Upper lobe of left lung (tissue), 6 donors: ENCODE data around the gene MAP2K4. TPM values are rescaled to one million over a fixed set of nuclear protein-coding genes. Genes with fewer than 3 reads are reported as not detected.
"Not testable (repeated sequence)": the region's sequence is repeated elsewhere in the genome, so short reads cannot be mapped to it uniquely, and the experiment has no call there.

Experiments used
- ATAC-seq, 2 donors: fragments of 200-7000 bp; cut with Tn5 transposase; one replicate each; pipeline ENCODE4 v1.9.1; 2022; ENCODE audit warnings: mild to moderate bottlenecking in 2 of 2, moderate library complexity in 2 of 2; ENCODE audit not compliant: low FRiP score in 2 of 2
- DNase-seq, 2 donors: peaks; one replicate each; pipeline ENCODE4 v3.0.0-alpha.2; 2019 to 2020
- H3K27ac ChIP-seq, 4 donors: fragments of 200-600 bp; sonication (generic); one replicate each; pipeline ENCODE4 v1.5.1; 2016 to 2019
- H3K27me3 ChIP-seq, 4 donors: fragments of 200-600 bp; sonication (generic); one replicate each; pipeline ENCODE4 v1.5.1; 2017 to 2019
- H3K36me3 ChIP-seq, 4 donors: fragments of 200-600 bp; sonication (generic); one replicate each; pipeline ENCODE4 v1.5.1; 2016 to 2019
- H3K4me1 ChIP-seq, 4 donors: fragments of 200-600 bp; sonication (generic); one replicate each; pipeline ENCODE4 v1.5.1; 2018 to 2019
- H3K4me3 ChIP-seq, 4 donors: fragments of 200-600 bp; sonication (generic); one replicate each; pipeline ENCODE4 v1.5.1; 2017 to 2019; ENCODE audit warnings: mild to moderate bottlenecking in 2 of 4, moderate library complexity in 1 of 4
- H3K9me3 ChIP-seq, 4 donors: fragments of 200-600 bp; sonication (generic); one replicate each; pipeline ENCODE4 v1.5.1; 2018 to 2019
- CTCF ChIP-seq, 6 experiments: fragments of 450-650 bp in 4 of 6; fragments of 200-600 bp in 2 of 6; sonication (generic) in 2 of 6; IDR thresholded peaks; one replicate each; pipeline ENCODE4 v1.5.1; 2016 to 2019; ENCODE audit warnings: antibody characterized with exemption in 6 of 6
- EP300 ChIP-seq, 4 donors: sonication (generic); formaldehyde crosslinking; IDR thresholded peaks; one replicate each; pipeline ENCODE4 v1.5.1; 2017; ENCODE audit warnings: antibody characterized with exemption in 4 of 4, control low read depth in 2 of 4
- POLR2A ChIP-seq, 4 donors: fragments of 450-650 bp; IDR thresholded peaks; one replicate each; pipeline ENCODE4 v1.5.1; 2016 to 2017; ENCODE audit warnings: antibody characterized with exemption in 4 of 4, mild to moderate bottlenecking in 2 of 4
- POLR2AphosphoS5 ChIP-seq, 2 donors: sonication (generic); formaldehyde crosslinking; IDR thresholded peaks; one replicate each; pipeline ENCODE4 v1.5.1; 2017; ENCODE audit warnings: antibody characterized with exemption in 2 of 2
- WGBS, 2 donors: methylation state at CpG; one replicate each; pipeline ENCODE4 v1.1.5; 2017 to 2018; 5-methylcytosine and 5-hydroxymethylcytosine counted together
- total RNA-seq, 6 donors: library from RNA; depleted of rRNA in 4 of 6; stranded (reverse); fragments of >200 nt in 4 of 6; gene quantifications; one replicate each; pipeline versions ENCODE4 v1.1.0 to v1.2.1, GENCODE V29; 2016 to 2021
- donor health status: DM: no; HTN: no; CAD: no; lungs with moderate emphysema.
- donor health status: DM: no; HTN: yes; CAD: no; lungs with severe emphysema.

MAP2K4 gene
- total RNA-seq, 6 donors from 2014 or later: 10.2 to 42.7 (median 25.6) TPM

- 97 to 98% methylated on average over 1 of the region's 1 CpG for WGBS, 2 donors
- DNase-seq (no peak), ATAC-seq (no peak)
- no peaks in the 10 kb centered on the region for H3K27me3 ChIP-seq
- no peaks in the 10 kb centered on the region for H3K4me1 ChIP-seq
- TF ChIP-seq CTCF (IDR thresholded peaks at IDR 0.05) (no peak), POLR2A (IDR thresholded peaks at IDR 0.05) (no peak), POLR2AphosphoS5 (IDR thresholded peaks at IDR 0.05) (no peak), EP300 (IDR thresholded peaks at IDR 0.05) (no peak)
- no peaks in the 10 kb centered on the region for H3K9me3 ChIP-seq
- H3K36me3 ChIP-seq: peaks cover 21 to 43% (median 25%) of the 10 kb centered on the region in 4 donors
- H3K4me3 ChIP-seq: no peak overlapping the region
- no peak overlapping the region for H3K27ac ChIP-seq
Measured at GRCh38 chr17:12137859-12138258, 117.2 kb downstream of the MAP2K4 start.

- TF ChIP-seq POLR2A (IDR thresholded peaks at IDR 0.05) (no peak), EP300 (IDR thresholded peaks at IDR 0.05) (no peak), POLR2AphosphoS5 (IDR thresholded peaks at IDR 0.05) (no peak), CTCF (IDR thresholded peaks at IDR 0.05) (no peak)
- 93 to 97% methylated on average over 5 of the region's 5 CpGs for WGBS, 2 donors
- ATAC-seq (no peak), DNase-seq (no peak)
- H3K27ac ChIP-seq: no peak overlapping the region
- no peaks in the 10 kb centered on the region for H3K9me3 ChIP-seq
- H3K4me3 ChIP-seq: no peak overlapping the region
- H3K4me1 ChIP-seq: no peaks in the 10 kb centered on the region
- peaks cover 24 to 56% (median 31%) of the 10 kb centered on the region in 4 donors for H3K36me3 ChIP-seq
- no peaks in the 10 kb centered on the region for H3K27me3 ChIP-seq
Measured at GRCh38 chr17:12140685-12141084, 120.0 kb downstream of the MAP2K4 start.

GRCh38 chr17:12162187-12162586, 141.5 kb downstream of the MAP2K4 start:
- H3K4me1 ChIP-seq, DNase-seq, H3K4me3 ChIP-seq, ATAC-seq, H3K36me3 ChIP-seq, H3K27ac ChIP-seq, H3K9me3 ChIP-seq, H3K27me3 ChIP-seq: not testable (repeated sequence)
- WGBS, 2 donors: 61 to 68% methylated on average over 8 of the region's 8 CpGs

GRCh38 chr17:12164085-12164484, 143.4 kb downstream of the MAP2K4 start:
- TF ChIP-seq POLR2A (IDR thresholded peaks at IDR 0.05): no peak
- no peak for TF ChIP-seq POLR2AphosphoS5 (IDR thresholded peaks at IDR 0.05)
- no peak for TF ChIP-seq EP300 (IDR thresholded peaks at IDR 0.05)
- no peak for TF ChIP-seq CTCF (IDR thresholded peaks at IDR 0.05)
- ATAC-seq: no peak
- DNase-seq: no peak
- Histone ChIP-seq H3K4me3 (no peak overlapping the region), H3K9me3 (peaks cover 0 to 5% (median 0%) of the 10 kb centered on the region in 4 donors), H3K27me3 (no peaks in the 10 kb centered on the region), H3K36me3 (no peaks in the 10 kb centered on the region), H3K4me1 (no peaks in the 10 kb centered on the region), H3K27ac (no peak overlapping the region)
- WGBS, 2 donors: 88 to 93% methylated on average over 4 of the region's 4 CpGs

- Histone ChIP-seq H3K9me3 (no peaks in the 10 kb centered on the region), H3K27me3 (no peaks in the 10 kb centered on the region), H3K36me3 (no peaks in the 10 kb centered on the region), H3K27ac (no peak overlapping the region), H3K4me1 (no peaks in the 10 kb centered on the region), H3K4me3 (no peak overlapping the region)
- TF ChIP-seq CTCF (IDR thresholded peaks at IDR 0.05) (no peak), EP300 (IDR thresholded peaks at IDR 0.05) (no peak), POLR2A (IDR thresholded peaks at IDR 0.05) (no peak), POLR2AphosphoS5 (IDR thresholded peaks at IDR 0.05) (no peak)
- 85 to 87% methylated on average over 12 to 13 of the region's 13 CpGs for WGBS, 2 donors
- no peak for DNase-seq
- ATAC-seq: no peak
Measured at GRCh38 chr17:12178644-12179330, 158.1 kb downstream of the MAP2K4 start.
